ENCODE data around the gene CHL1. TPM values are rescaled to one million over a fixed set of nuclear protein-coding genes. Genes with fewer than 3 reads are reported as not detected.

CHL1 gene, protein sequence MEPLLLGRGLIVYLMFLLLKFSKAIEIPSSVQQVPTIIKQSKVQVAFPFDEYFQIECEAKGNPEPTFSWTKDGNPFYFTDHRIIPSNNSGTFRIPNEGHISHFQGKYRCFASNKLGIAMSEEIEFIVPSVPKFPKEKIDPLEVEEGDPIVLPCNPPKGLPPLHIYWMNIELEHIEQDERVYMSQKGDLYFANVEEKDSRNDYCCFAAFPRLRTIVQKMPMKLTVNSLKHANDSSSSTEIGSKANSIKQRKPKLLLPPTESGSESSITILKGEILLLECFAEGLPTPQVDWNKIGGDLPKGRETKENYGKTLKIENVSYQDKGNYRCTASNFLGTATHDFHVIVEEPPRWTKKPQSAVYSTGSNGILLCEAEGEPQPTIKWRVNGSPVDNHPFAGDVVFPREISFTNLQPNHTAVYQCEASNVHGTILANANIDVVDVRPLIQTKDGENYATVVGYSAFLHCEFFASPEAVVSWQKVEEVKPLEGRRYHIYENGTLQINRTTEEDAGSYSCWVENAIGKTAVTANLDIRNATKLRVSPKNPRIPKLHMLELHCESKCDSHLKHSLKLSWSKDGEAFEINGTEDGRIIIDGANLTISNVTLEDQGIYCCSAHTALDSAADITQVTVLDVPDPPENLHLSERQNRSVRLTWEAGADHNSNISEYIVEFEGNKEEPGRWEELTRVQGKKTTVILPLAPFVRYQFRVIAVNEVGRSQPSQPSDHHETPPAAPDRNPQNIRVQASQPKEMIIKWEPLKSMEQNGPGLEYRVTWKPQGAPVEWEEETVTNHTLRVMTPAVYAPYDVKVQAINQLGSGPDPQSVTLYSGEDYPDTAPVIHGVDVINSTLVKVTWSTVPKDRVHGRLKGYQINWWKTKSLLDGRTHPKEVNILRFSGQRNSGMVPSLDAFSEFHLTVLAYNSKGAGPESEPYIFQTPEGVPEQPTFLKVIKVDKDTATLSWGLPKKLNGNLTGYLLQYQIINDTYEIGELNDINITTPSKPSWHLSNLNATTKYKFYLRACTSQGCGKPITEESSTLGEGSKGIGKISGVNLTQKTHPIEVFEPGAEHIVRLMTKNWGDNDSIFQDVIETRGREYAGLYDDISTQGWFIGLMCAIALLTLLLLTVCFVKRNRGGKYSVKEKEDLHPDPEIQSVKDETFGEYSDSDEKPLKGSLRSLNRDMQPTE (N-terminal part only)
- total RNA-seq (2014; rRNA removed; shearing (Covaris generic)), result 9.6 and 14.3 TPM in 2 replicates

DNA sequence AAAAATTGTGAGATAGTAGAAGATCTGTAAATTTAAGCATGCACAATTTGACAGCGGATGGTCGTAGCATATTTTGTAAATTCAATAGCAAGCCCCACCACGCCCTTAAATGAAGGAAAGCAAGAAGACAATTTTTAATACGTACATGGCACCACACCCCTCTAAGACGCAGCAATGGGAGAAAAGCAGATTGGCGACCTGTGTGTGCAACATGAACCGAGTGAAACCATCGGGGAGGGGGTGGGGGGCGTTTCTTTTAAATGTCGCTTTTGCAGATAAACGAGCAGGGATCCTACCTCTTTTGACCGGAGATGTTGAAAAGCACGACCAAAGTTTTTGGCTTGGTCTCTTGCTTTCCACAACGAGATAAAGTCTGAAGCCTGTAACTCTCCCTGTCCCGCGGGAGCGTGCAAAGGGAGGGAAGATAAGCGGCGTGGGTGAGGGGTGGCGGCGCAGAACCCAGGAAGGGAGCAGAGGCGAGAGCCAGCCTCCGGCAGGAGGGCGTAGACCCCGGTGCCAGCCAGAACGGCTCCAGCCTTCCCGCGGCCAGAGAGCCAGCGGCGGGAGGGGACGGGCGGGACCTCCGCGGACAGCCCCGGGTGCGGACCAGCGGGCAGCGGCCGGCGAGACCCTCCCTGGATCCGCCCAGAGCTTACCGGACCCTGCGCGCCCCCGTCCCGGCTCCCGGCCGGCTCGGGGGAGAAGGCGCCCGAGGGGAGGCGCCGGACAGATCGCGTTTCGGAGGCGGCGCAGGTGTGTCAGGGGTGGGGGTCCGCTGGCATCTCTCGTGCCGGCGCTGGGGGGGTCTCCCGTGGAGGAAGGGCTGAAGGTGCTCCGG lies at the start of gene CHL1:
Gene CHL1 (plus strand): TSS at position 453 of the 838 bp plus-strand sequence. CDS start 123,014 bp downstream, outside the sequence.
- DNase-seq (ENCODE audit: low spot score), result no peak

DNA sequence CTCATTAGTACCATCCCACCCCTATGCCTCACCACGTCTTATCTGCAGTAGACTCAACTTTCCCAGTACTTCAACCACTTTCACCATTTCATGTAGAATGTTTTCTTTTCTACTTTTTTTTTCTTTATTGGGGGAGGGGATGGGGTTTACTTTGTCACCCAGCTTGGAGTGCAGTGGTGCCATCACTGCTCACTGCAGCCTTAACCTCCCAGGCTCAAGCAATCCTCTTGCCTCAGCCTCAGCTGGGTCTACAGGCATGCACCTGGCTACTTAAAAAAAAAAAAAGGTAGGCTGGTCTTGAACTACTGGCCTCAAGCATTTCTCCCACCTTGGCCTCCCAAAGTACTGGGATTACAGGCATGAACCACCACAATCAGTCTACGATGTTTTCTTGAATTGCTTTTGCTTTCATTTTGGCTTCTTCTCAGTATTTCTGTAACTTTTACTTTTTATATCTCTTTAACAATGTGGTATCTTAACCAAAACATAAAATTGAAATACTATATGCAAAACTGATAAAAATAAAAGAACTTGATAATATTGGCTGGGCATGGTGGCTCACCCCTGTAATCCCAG lies 44.9 kb upstream of the CHL1 start:
- no peak for DNase-seq (ENCODE audit: low spot score)

DNA sequence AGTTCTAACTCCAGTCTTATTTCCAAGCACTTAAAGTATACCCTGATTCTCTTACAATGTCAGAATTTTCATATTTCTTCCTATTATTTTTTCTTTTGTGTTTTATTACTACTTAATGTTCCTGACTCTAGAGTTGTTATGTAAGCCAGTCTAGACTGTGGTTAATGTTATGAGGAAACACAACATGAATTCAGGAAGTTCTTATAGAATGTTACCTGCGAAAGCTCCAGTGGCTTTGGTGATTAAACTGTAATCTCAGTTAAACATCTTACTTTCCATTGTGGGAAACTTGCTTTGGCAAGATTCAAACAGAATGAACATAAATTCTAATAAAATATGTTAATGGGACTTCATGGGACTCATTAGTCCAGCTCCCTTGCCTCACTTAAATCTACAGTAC lies 36.6 kb upstream of the CHL1 start:
- DNase-seq (ENCODE audit: low spot score), result no peak

DNA sequence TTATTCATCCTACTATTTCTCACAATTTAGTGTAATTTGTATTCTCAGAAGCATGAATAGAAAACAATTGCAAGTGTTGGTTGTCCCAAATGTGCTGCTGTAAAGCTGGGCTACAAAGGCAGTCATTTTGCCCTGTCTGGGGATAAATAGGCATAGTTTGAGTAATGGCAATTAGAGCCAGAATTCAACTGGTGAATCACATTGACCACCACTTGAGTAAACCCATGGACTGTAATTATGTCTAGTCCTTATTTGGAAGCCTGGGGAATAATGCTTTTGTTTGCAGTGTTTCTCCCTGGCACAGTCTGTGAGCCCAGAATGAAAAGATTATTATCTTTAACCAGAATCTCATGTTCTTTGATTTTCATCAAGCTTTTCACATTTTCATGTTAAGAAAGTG lies 30.5 kb upstream of the CHL1 start:
- peak; percentile 63 for DNase-seq (ENCODE audit: low spot score)

DNA sequence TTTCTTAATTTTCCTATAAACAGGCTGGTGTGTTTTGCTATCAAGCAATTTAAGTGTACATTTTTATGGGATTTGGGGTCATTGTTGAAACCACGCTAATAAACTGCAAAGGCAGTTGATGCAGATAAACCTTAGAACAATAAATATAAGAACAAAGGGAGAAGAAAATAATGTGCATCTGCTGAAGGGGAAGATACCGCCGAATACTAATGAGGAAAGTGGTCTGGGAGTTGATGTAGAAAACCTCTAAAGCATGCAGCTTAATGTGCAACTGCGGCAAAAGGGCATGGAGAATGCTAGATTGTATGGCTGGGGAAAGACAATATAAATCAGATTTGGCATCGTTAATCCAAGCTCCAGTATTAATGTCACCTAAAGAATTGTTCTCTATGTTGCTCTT lies 29.8 kb upstream of the CHL1 start:
- peak; percentile 42 for DNase-seq (ENCODE audit: low spot score)

DNA sequence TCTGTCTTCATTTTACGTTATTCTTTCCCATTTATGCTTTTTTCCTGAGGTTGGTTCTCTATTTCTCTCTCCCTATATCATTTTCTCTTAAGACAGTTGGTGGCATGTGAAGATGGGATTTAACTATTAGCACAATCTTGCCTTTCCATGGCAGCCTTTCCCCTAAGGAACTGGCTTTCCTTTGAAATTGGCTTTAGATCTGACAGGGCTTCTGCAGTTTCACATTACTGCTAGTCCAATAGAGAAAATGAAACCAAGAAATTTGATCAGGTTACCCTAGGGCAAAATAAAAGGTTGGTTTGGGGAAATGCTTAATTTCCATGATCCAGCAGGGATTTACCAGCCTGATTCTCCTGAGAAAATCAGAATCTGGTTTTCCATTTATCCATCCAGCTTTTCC lies 22.7 kb upstream of the CHL1 start:
- peak; percentile 44 for DNase-seq (ENCODE audit: low spot score)

DNA sequence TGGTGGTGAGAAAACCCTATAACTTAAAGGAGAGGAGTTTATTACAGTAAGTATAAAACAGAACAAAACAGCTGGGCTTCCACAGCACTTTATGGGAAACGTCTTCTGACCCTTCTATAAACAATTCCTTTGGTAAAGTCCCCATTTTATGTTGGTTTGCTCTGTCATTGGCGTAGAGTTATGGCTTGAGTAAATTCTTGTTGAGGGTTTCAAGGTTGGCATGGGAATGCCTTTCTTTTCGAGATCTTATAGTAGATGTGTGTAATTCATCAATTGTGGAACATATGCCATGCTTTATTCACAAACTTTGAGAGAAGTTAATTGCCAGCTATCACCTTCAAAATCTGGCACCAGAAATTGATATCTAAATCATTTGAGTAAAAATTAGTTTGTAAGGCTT lies 11.6 kb upstream of the CHL1 start:
- no peak for DNase-seq (ENCODE audit: low spot score)

DNA sequence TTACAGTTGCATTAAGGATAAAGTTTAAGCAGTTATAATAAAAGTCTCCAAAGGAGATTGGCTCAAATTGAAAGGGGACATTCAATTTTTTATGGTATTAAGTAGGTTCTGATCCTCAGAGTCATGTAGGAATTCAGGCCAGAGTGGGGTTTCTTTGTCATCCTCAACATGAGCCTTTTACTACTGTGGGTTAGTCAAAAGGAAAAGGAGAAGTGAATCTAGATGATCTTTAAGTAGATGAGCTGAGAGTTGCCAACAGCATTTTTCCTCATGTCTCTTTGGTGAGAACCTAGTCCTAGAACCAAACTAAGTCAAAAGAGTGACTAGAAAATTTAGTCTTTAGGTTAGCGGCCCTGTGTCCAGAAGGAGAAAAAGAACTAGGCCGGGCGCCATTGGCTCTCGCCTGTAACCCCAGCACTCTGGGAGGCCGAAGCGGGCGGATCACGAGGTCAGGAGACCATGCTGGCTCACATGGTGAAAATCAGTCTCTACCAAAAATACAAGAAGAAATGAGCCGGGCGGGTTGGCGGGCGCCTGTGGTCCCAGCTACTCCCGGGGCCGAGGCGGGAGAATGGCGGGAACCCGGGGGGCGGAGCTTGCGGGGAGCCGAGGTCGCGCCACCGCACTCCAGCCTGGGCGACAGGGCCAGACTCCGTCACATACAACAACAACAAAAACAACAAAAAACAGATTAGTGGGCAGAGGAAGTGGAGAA lies 4.2 kb upstream of the CHL1 start:
- no peak for DNase-seq (ENCODE audit: low spot score)

DNA sequence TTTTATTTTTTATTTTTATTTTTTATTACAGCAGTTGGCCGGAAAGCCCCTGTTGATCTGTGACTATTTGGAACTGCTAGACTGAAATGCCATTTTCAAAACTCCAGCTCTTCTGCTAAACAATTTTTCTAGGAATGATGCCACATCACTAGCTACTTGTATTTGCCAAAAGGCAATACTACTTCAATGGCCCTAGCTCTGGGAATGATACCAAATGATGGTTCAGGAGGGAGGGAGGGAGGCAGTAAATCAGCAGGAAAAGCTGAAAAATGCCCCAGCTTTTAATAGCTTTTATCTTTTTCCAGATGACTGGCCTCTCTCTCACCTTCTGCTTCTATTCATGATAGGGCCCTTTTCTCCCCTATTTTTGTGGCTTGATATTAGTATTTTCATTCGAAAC lies 2.6 kb upstream of the CHL1 start:
- no peak for DNase-seq (ENCODE audit: low spot score)

DNA sequence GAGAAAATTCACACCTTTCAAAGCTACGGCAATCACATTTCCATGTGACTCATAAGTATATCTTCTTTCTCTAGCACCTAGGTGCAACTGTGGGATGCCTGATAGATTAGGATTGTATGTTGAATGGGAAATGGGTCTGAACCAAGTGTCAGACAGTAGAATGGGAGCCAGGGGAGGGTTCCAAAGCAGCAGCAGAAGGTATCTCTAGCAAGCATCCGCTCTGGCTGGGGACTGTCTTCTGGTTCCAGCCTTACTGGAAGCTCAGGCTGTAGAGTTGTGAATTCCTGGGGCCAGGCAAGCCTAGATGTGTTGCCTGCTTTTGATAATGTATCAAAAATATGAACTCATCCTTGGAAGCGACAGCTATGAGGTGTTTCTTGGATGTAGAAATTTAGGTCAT lies 2.1 kb upstream of the CHL1 start:
- DNase-seq (ENCODE audit: low spot score), result no peak

DNA sequence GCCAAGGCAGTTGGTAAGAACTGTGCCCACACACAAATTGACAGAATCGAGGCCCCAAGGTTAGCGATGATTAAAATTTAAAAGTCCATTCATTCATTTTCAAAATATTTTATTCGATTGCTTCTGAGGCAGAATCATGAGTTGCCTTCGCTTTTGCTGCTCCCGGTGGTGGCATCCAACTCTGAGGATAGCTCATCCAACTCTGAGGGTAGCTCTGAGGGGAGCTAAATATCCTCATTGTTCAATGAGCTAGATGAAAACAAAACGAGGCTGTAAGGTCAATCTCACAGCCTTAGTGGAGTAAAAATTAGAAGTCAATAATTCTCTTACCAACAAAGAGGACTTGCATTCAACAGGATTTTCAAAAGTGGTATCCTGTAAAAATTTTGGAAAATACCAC lies 897 bp upstream of the CHL1 start:
- no peak for DNase-seq (ENCODE audit: low spot score)

DNA sequence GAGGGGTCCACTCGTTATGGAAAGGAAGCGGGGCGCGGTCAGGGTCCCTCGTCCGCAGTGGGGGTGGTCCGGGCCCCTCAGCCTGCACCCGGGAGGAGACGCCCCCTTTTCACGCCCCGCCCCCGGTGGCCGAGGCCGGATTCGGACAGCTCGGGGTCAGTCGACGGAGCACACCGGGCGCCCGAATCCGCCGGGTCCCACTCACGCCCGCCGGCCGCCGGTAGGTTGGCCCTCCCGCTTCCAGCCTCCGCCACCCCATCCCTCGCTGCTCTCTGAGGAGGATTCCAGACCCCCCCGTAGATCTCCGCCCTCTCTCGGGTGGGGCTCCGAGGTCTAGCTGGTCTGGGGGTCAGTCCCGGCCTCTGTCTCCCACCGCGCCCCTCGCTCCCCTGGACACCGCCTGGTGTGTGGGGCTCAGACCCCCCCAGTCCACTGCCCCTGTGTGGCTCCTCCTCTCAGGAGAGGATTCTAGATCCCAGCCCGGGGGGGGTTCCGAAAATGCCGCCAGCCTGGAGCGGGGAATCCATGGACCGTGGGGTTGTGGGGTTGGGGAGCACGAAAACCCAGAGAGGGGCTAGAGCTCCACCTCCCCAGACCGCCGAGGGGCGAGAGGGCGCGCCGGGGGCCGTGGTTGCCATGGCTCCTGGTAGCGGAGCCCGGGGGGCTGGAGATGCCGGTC lies 725 bp downstream of the CHL1 start:
- DNase-seq (ENCODE audit: low spot score), result no peak

DNA sequence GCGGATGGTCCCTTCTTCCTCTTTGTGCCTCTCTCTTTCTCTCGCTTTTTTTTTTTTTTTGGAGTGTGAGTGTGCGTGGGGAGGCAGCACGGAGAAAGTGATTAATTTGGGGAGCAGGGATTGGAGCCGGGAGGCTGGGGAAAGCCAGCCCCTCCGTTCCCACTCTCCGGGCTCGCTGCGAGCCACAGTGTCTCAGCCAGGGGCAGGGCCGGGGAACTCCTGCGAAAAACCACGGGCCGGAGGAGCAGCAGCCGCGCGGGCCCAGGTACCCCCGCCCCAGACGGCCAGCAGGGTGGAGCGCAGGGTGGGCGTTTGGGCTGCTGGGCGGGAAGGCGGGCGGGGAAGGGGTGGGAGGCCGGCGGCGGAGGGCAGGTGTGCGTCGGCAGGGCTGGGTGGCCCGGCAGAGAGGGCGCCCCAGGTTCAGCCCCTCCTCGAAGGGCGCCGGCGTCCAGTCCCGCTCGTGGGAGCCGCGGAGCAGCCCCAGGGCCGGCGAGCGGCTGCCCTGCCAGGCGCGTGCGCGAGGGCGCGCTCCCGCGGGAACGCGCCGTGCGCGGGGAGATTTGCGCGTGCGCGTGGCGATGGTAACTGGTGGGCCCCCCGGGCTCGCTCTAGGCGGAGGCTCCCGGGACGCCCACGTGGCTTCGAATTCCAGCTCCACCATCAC lies 1.4 kb downstream of the CHL1 start:
- no peak for DNase-seq (ENCODE audit: low spot score)

DNA sequence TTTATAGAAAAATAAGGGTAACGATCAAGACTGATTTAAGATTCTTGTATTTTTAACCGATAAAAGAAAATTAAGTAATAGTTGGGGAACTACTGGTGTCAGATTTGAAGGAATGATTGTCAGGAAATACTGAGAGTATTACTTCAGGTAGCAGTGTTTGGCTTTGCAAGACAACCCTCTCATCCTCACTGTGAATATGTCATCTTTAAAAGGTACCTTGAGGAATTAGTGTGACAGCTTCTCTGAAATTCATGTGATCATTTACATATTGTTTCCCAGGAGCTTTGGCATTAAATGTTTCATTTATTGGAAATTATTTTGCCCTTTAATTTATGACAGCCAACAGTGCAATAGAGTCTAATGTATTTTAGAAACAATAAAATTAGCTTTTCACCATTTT lies 3.3 kb downstream of the CHL1 start:
- no peak for DNase-seq (ENCODE audit: low spot score)

DNA sequence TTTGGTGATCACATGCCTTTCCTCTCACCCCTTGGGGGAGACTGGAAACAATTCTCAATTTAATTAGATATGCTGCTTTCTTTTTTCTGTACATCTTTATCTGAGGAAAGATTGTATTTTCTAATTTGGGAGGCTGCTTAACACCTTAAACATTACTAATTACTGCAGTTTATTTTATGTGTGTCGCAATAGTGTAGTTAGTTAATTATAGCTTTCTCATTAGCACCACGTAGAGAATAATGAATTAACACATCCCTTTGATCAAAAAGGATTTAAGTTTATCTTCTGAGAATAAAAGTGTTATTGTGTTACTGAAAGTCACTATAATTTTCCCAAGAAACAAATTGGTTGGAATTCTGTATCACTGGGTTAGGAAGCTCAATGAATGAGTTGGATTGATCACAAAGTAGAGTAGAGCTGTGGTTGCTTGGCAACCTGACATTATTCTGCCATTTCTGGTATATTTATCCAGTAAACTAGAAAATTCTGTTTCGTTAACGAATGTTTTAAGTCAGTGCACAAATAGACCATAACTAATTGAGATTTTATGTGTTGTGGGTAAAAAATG lies 4.3 kb downstream of the CHL1 start:
- DNase-seq (ENCODE audit: low spot score), result no peak

DNA sequence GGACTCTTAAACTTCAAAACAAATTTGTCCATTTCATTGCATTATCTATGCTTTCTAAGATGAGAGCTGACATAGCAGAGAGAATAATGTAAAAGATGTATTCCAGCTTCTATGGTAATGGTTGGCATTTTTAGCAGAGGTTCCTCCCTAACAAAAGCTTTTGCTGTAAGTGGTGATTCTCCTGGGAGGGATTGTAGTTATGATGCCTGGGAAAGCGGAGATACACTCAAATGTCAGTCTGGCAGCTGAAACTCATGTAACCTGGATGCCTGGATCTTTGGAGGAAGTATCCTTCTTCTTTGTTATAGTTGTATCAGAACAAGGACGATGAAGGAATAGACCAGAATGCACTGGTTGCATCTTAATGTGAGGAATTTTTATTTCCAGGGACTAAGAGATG lies 7.5 kb downstream of the CHL1 start:
- no peak for DNase-seq (ENCODE audit: low spot score)

DNA sequence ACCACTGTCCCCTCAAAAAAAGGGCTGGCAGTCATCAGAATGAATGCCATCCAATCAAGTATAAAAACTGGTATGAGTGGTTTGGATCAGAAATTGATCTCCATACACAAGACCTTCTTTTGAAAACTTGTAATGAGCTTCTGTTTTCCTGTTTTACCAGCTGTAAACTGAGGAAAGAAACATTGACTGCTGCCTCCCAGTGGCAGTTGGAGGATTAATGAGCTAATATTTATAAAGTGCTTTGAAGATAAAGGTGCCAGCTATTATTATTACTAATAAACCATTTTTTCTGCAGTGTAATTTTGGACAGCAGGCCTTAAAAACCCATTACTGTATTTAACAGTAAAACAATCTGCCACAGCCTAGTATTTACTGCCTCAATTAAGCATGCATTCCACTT lies 11.4 kb downstream of the CHL1 start:
- DNase-seq (ENCODE audit: low spot score), result no peak

DNA sequence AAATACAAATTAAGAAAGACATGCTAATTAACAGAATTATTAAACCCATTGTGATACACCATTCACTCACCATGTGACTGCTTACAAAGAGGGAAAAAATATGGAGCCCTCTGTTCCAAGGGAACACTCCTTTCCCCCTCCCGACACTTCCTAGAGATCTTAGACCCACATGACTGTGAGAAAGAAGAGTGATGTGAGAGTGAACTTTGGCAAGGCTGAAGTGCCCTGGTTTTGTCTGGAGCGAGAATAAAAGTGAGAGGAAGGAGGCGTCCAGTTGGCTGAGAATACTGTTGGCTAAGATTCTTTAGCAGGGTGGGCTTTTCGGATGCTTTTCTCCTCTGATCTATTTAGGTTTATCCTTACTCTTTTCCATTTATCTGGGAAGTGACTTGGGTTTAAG lies 14.1 kb downstream of the CHL1 start:
- no peak for DNase-seq (ENCODE audit: low spot score)

DNA sequence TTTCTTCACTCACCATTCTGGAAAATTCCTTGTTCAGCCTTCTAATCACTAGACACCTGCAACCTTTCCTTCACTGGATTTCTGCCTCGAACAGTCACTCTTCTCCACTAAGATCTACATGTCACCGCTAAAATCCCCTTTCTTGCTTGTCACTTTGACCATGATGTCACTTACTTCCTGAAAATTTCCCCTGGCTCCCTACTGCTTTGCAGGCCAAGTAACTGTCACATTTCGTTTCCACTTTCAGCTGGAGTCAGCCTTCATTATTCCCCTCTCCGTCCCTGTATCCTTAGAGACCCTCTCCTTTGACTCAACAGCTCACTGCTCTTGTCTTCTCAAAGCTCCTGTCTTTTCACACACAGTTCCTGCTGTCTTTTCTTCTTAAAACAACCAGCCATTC lies 15.9 kb downstream of the CHL1 start:
- no peak for DNase-seq (ENCODE audit: low spot score)

Measured in H4 (cell line).